Fibroblast of lung (primary cell): ENCODE results near the gene GPR15LG. TPM values are rescaled to one million over a fixed set of nuclear protein-coding genes. Genes with fewer than 3 reads are reported as not detected.

Source experiments
- DNase-seq, 2 donors: peaks; one replicate each; pipeline versions ENCODE4 v3.0.0 to v3.0.0-alpha.2; 2010; ENCODE audit warnings: low read depth in 2 of 2
- H2AFZ ChIP-seq: 2 replicates; pipeline ENCODE4 v1.5.1; 2012; ENCODE audit warnings: low read length, control low read depth, inconsistent platforms
- H3K27ac ChIP-seq: 2 replicates; pipeline ENCODE4 v1.5.1; 2011; ENCODE audit warnings: low read length, control low read depth; ENCODE audit not compliant: insufficient read depth
- H3K27me3 ChIP-seq: 2 replicates; pipeline ENCODE4 v1.5.1; 2011; ENCODE audit warnings: mild to moderate bottlenecking, low read length; ENCODE audit not compliant: control insufficient read depth, insufficient read depth
- H3K36me3 ChIP-seq: 2 replicates; pipeline ENCODE4 v1.5.1; 2011; ENCODE audit warnings: low read length; ENCODE audit not compliant: control insufficient read depth, insufficient read depth
- H3K4me1 ChIP-seq: 2 replicates; pipeline ENCODE4 v1.5.1; 2011; ENCODE audit warnings: low read length; ENCODE audit not compliant: control insufficient read depth, insufficient read depth; ENCODE audit errors: extremely low read depth
- H3K4me2 ChIP-seq: 2 replicates; pipeline ENCODE4 v1.5.1; 2011; ENCODE audit warnings: low read length, control low read depth; ENCODE audit not compliant: insufficient read depth; ENCODE audit errors: extremely low read depth
- H3K4me3 ChIP-seq, 4 experiments: fragments of 200-600 bp in 1 of 4; sonication (generic) in 1 of 4; replicated peaks in 1 of 4; 2 replicates each; pipeline ENCODE4 v1.5.1; 2011 to 2016; ENCODE audit warnings: low read length in 4 of 4, low read depth in 3 of 4, mild to moderate bottlenecking in 3 of 4, control low read depth in 2 of 4, inconsistent platforms in 1 of 4, mixed read lengths in 1 of 4; ENCODE audit not compliant: insufficient read depth in 1 of 4; ENCODE audit errors: control extremely low read depth in 1 of 4
- H3K79me2 ChIP-seq: 2 replicates; pipeline ENCODE4 v1.5.1; 2012; ENCODE audit warnings: mild to moderate bottlenecking, low read length, inconsistent platforms; ENCODE audit not compliant: control insufficient read depth, insufficient read depth
- H3K9ac ChIP-seq: 2 replicates; pipeline ENCODE4 v1.5.1; 2011; ENCODE audit warnings: mild to moderate bottlenecking, low read length, control low read depth; ENCODE audit not compliant: insufficient read depth
- H3K9me3 ChIP-seq: 2 replicates; pipeline ENCODE4 v1.5.1; 2012; ENCODE audit warnings: low read depth, low read length; ENCODE audit not compliant: control insufficient read depth, insufficient read depth
- H4K20me1 ChIP-seq: 2 replicates; pipeline ENCODE4 v1.5.1; 2011; ENCODE audit warnings: low read length; ENCODE audit not compliant: control insufficient read depth, insufficient read depth; ENCODE audit errors: extremely low read depth
- EZH2 ChIP-seq: IDR thresholded peaks from 2 replicates; pipeline ENCODE4 v1.5.1; 2012; ENCODE audit warnings: low read length, control low read depth, mild to moderate bottlenecking; ENCODE audit errors: missing control alignments
- polyA plus RNA-seq, 2 donors: library from polyadenylated mRNA; depleted of rRNA in 1 of 2; stranded (reverse) in 1 of 2; unstranded in 1 of 2; fragments of >200 nt; gene quantifications; 2 replicates each; pipeline ENCODE4 v1.2.1, GENCODE V29; 2011 to 2012; ENCODE audit warnings: missing spikeins in 1 of 2
- total RNA-seq: library from RNA; depleted of rRNA; stranded (reverse); fragments of >200 nt; gene quantifications from 2 replicates; pipeline ENCODE4 v1.2.1, GENCODE V29; 2014
- TF ChIP-seq, protein P1 (sequence below), 2 donors: IDR thresholded peaks in 1 of 2; conservative IDR thresholded peaks in 1 of 2; 1 replicate in 1 of 2; 2 replicates in 1 of 2; pipeline ENCODE4 v1.5.1; 2011 to 2012; ENCODE audit warnings: low read length in 2 of 2, control low read depth in 1 of 2, inconsistent platforms in 1 of 2, low read depth in 1 of 2, mild to moderate bottlenecking in 1 of 2

The GPR15LG gene
- total and polyA plus RNA-seq, 2 donors (not counting 1 experiment from before 2014, with no cell fraction given): not detected

DNA sequence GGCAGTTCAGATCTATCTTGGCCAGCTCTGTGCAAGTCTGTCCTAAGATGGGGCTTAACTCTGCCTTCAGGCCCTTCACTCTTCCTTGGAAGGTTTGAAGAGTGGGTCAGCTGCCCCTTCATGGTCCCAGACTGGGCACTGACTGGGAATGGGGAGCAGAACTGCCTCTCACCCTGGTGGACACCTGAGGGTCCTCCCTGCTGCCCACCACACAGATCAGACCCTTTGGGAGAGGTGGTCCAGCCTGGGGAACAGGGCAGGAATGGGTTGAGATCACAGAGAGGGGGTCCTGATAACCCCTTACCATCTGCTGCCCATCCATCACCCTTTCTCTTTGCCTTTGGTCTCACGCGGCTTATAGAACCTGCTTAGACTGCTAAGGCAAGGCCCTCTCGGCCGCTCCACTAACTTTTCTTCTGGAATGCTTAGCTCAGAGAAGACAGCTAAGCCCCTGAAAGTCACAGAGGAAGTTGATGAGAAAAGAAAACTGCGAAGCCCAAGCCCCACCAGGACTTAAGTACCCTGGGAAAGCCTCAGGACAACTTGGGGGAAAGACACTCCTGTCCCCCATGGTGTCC is 20.3 kb downstream of the GPR15LG start:
- H3K4me2 ChIP-seq: no peak overlapping the region
- no peak overlapping the region for H2AFZ ChIP-seq
- DNase-seq: no peak
- H3K27ac ChIP-seq: no peak overlapping the region
- H3K4me3 ChIP-seq: peak overlapping the region in 1 of 4 experiments; percentile 14
- H3K9me3 ChIP-seq: no peaks in the 10 kb centered on the region
- H3K36me3 ChIP-seq: no peaks in the 10 kb centered on the region
- H3K9ac ChIP-seq: no peak overlapping the region
- peaks cover 35% of the 10 kb centered on the region for H3K27me3 ChIP-seq
- H3K79me2 ChIP-seq: no peaks in the 10 kb centered on the region
- no peaks in the 10 kb centered on the region for H4K20me1 ChIP-seq
- TF ChIP-seq, protein P1, sequence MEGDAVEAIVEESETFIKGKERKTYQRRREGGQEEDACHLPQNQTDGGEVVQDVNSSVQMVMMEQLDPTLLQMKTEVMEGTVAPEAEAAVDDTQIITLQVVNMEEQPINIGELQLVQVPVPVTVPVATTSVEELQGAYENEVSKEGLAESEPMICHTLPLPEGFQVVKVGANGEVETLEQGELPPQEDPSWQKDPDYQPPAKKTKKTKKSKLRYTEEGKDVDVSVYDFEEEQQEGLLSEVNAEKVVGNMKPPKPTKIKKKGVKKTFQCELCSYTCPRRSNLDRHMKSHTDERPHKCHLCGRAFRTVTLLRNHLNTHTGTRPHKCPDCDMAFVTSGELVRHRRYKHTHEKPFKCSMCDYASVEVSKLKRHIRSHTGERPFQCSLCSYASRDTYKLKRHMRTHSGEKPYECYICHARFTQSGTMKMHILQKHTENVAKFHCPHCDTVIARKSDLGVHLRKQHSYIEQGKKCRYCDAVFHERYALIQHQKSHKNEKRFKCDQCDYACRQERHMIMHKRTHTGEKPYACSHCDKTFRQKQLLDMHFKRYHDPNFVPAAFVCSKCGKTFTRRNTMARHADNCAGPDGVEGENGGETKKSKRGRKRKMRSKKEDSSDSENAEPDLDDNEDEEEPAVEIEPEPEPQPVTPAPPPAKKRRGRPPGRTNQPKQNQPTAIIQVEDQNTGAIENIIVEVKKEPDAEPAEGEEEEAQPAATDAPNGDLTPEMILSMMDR (conservative IDR thresholded peaks at IDR 0.05 in 1 of 2, IDR thresholded peaks at IDR 0.05 in 1 of 2; ENCODE audit: low read depth in 1 of 2, low read length in 2 of 2): no peak
- TF ChIP-seq EZH2: no peak
- no peaks in the 10 kb centered on the region for H3K4me1 ChIP-seq

DNA sequence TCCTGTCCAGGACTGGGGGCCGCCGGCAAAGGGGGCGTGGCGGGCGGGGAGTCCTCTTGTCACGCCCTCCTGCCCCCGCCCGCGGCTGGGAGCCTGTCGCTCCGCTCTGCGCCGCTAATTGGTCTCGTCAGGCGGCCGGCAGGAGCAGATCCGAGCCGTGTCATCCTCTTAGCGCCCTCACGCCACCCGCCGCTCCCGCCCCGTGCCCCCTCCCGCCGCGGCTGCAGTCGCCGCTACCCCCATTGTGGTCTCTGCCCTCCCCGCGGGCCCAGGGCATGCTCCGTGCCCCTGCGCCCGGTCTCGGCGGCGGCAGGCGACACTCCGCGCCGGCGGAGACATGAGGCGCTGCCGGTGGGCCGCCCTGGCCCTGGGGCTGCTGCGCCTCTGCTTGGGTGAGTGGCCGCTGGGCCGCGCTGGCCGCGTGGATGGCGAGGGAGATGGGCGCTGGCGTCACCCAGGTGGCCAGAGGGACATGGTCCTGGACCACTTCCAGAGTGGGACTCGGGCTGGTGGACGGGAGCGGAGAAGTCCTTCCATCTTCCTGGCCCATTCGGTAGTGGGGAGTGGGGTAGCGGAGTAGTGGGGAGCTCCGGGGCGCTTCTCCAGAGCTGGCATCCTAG is 20.9 kb downstream of the GPR15LG start, which contains the start of gene CDHR1:
Gene CDHR1, plus strand, starts transcription at position 114 of the 620 bp plus-strand sequence. Its CDS starts 224 bp downstream, at position 338.
- Histone ChIP-seq H3K9ac (no peak within 1 kb of the TSS), H3K36me3 (no peaks in the 10 kb centered on the region), H3K4me3 (peak within 1 kb of the TSS in 1 of 4 experiments; percentile 14), H4K20me1 (no peaks in the 10 kb centered on the region), H3K27me3 (peaks cover 35% of the 10 kb centered on the region), H2AFZ (no peak within 1 kb of the TSS), H3K4me2 (no peak within 1 kb of the TSS), H3K27ac (no peak within 1 kb of the TSS), H3K4me1 (no peaks in the 10 kb centered on the region), H3K79me2 (no peaks in the 10 kb centered on the region), H3K9me3 (no peaks in the 10 kb centered on the region)
- peak; percentile 73 for TF ChIP-seq EZH2
- TF ChIP-seq, protein P1 (conservative IDR thresholded peaks at IDR 0.05 in 1 of 2, IDR thresholded peaks at IDR 0.05 in 1 of 2; ENCODE audit: low read depth in 1 of 2, low read length in 2 of 2): no peak
- DNase-seq: peak in 1 of 2 donors; percentile 8

DNA sequence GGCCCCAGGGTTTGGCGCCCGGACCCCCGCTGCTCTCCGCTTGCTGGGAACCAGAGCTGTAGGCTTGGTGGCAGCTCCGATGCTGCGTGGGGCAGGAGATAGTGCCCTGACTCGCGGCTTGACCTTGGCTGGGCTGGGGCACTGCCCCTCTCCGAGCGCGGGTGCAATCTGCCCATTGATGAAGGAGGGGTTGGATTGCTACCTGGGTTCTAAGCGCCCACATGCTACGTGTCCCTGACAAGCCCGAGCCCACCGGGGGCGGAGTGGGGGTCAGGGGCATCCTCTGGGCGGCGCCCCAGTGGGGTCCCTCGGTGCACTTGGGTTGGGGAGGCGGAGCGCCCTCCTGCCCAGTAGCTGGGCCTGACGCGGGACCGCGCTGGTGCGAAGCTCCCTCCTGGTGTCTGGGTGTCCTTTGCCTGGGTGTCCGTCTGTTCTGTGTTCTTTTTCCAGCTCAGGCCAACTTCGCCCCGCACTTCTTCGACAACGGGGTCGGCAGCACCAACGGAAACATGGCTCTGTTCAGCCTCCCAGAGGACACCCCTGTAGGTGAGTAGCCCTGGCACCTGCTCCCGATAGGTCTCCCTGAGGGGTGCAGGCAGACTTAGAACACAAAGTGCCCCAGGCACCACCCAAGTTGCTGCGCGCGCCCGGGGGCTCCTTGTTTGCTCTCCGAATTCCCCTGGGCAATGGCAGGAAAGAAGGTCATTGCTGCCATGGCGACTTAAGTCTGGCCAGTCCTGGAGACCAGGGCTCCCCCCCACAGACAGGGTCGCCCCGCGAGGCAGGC is 21.6 kb downstream of the GPR15LG start:
- TF ChIP-seq EZH2: peak; percentile 80
- TF ChIP-seq, protein P1 (conservative IDR thresholded peaks at IDR 0.05 in 1 of 2, IDR thresholded peaks at IDR 0.05 in 1 of 2; ENCODE audit: low read depth in 1 of 2, low read length in 2 of 2): no peak
- Histone ChIP-seq H3K4me2 (no peak overlapping the region), H3K27ac (no peak overlapping the region), H3K79me2 (no peaks in the 10 kb centered on the region), H3K4me3 (no peak overlapping the region), H4K20me1 (no peaks in the 10 kb centered on the region), H3K9me3 (no peaks in the 10 kb centered on the region), H3K9ac (no peak overlapping the region), H3K4me1 (no peaks in the 10 kb centered on the region), H3K36me3 (no peaks in the 10 kb centered on the region), H3K27me3 (peaks cover 35% of the 10 kb centered on the region), H2AFZ (no peak overlapping the region)
- no peak for DNase-seq
